Prostate gland (tissue), 2 donors: ENCODE results near the gene EID2. TPM values are rescaled to one million over a fixed set of nuclear protein-coding genes. Genes with fewer than 3 reads are reported as not detected.
A peak's percentile ranks its signal among the peaks of the same experiment; 100 is the strongest.

Experiments
- DNase-seq: peaks from one replicate; pipeline ENCODE4 v3.0.0-alpha.2; 2019; ENCODE audit warnings: low spot score
- H3K27ac ChIP-seq, 2 donors: fragments of 200-600 bp; sonication (generic); 2 replicates each; pipeline ENCODE4 v1.5.1; 2017 to 2019
- H3K27me3 ChIP-seq: fragments of 200-600 bp; sonication (generic); replicated peaks from 2 replicates; pipeline ENCODE4 v1.5.1; 2019; ENCODE audit not compliant: insufficient read depth
- H3K36me3 ChIP-seq, 2 donors: fragments of 200-600 bp; sonication (generic); 1 replicate in 1 of 2; 2 replicates in 1 of 2; pipeline versions ENCODE4 v1.5.1 to v1.8.1; 2017 to 2019
- H3K4me1 ChIP-seq: fragments of 200-600 bp; sonication (generic); replicated peaks from 2 replicates; pipeline ENCODE4 v1.5.1; 2019
- H3K4me3 ChIP-seq, 2 donors: fragments of 200-600 bp; sonication (generic); 2 replicates each; pipeline ENCODE4 v1.5.1; 2017 to 2019
- H3K9me3 ChIP-seq: fragments of 200-600 bp; sonication (generic); 2 replicates; pipeline ENCODE4 v1.5.1; 2017
- CTCF ChIP-seq, 4 experiments: fragments of 200-600 bp in 2 of 4; fragments of 450-650 bp in 2 of 4; sonication (generic) in 2 of 4; IDR thresholded peaks; 1 replicate in 3 of 4; 2 replicates in 1 of 4; pipeline ENCODE4 v1.5.1; 2016 to 2019; ENCODE audit warnings: antibody characterized with exemption in 4 of 4, mild to moderate bottlenecking in 2 of 4, moderate library complexity in 2 of 4
- POLR2A ChIP-seq: fragments of 450-650 bp; IDR thresholded peaks from one replicate; pipeline ENCODE4 v1.6.1; 2016; ENCODE audit warnings: antibody characterized with exemption, mild to moderate bottlenecking
- POLR2AphosphoS5 ChIP-seq: sonication (generic); formaldehyde crosslinking; IDR thresholded peaks from one replicate; pipeline ENCODE4 v1.6.1; 2017; ENCODE audit warnings: antibody characterized with exemption
- WGBS: methylation state at CpG from one replicate; pipeline ENCODE4 v1.1.5; 2018; 5-methylcytosine and 5-hydroxymethylcytosine counted together
- intact Hi-C: fragments of 100-400 bp; cut with DNase I; formaldehyde crosslinking; loops from one replicate; pipeline ENCODE4 v1.14.2; 2022
- total RNA-seq, 2 donors: library from RNA; depleted of rRNA; stranded (reverse); fragments of >200 nt; gene quantifications; one replicate each; pipeline ENCODE4 v1.1.0, GENCODE V29; 2016

The EID2 gene
- total RNA-seq, 2 donors from 2014 or later: 21.1 to 25.3 TPM

GRCh38 chr19:39558624-39559117, 18.7 kb upstream of the EID2 start:
- no peak overlapping the region for H3K27ac ChIP-seq
- TF ChIP-seq POLR2A (no peak), POLR2AphosphoS5 (no peak), CTCF (IDR thresholded peaks at IDR 0.05) (no peak)
- WGBS: 72% methylated on average over 6 of the region's 6 CpGs
- no peaks in the 10 kb centered on the region for H3K27me3 ChIP-seq
- no peaks in the 10 kb centered on the region for H3K9me3 ChIP-seq
- DNase-seq: no peak
- no peak overlapping the region for H3K4me3 ChIP-seq
- intact Hi-C loops: no loop called here
- H3K4me1 ChIP-seq: no peaks in the 10 kb centered on the region
- H3K36me3 ChIP-seq: no peaks in the 10 kb centered on the region

DNA sequence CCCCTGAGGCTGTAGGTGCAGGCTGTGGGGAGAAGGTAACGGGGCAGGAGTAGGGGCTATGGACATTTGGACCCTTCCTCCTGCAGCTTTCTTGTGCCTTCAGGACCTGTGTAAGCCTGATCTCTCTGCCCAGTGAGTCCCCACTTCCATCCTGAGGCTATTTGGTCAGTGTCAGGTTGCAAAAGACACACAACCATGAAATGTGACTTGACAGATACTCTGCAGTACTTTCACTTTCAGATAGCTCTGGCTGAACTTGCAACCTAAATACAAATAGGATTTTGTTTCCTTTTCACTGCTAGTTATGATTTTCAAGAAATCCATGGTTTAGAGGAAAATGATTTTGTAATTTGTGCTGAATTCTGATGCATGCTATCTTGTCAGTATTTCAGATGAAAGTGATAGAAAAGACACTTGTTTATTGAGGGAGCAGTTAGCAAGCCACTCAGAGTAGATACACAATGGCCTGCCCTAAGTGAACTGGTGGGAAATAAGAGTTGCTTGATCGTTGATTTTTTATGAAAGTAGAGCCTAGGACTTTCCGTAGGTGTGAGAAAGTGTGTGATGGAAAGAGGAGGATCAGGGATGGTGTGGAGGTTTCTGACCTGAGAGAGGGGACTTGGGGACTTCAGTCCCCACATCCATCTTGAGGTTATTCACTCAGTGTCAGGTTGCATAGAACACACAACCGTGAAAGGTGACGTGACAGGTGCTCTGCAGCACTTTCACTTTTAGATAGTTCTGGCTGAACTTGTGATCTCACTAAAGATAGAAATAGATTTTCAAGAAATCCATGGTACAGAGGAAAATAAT, 18.1 kb upstream of the EID2 start:
- Histone ChIP-seq H3K4me1 (no peaks in the 10 kb centered on the region), H3K9me3 (no peaks in the 10 kb centered on the region), H3K4me3 (no peak overlapping the region), H3K27me3 (no peaks in the 10 kb centered on the region), H3K36me3 (no peaks in the 10 kb centered on the region), H3K27ac (no peak overlapping the region)
- 29% methylated on average over 5 of the region's 5 CpGs for WGBS
- TF ChIP-seq POLR2A (no peak), POLR2AphosphoS5 (peak; percentile 67)
- intact Hi-C loops: no loop called here
- peak; percentile 30 for DNase-seq

- Histone ChIP-seq H3K36me3 (no peaks in the 10 kb centered on the region), H3K4me1 (no peaks in the 10 kb centered on the region), H3K4me3 (no peak overlapping the region), H3K27ac (no peak overlapping the region), H3K9me3 (no peaks in the 10 kb centered on the region), H3K27me3 (no peaks in the 10 kb centered on the region)
- WGBS: 73% methylated on average over 1 of the region's 1 CpG
- intact Hi-C loops: no loop called here
- DNase-seq: no peak
- TF ChIP-seq CTCF (IDR thresholded peaks at IDR 0.05) (no peak), POLR2AphosphoS5 (no peak), POLR2A (no peak)
These were observed 15.9 kb upstream of the EID2 start for GRCh38 chr19:39555883-39556282.

DNA sequence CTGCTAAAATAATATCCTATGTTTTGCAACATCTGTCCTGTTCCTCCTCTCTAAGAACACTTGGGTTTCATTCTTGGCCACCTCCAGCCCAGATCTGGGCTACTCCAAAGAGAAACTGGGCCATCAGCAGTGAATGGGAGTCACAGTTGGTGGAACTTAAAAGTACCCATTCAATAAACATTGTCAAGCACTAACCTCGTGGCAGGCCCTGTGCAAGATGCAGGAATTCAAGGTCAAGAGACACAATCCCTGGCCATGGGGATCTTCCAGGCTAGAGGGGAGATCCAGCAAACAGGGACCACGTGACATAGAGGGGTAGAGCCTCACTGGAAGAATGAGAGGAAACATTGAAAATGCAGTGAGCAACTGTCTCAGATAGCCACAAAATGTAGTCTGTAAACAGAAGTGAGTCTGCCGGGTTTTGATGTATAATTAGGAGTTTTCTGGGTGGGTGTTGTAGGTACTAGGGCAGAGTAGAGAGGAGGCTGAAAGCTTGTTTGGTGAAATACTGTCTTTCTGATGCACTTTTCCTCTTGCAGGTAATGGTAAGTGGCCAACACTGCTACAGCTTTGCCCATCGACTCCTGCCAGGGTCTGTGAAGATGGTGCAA, 14.8 kb upstream of the EID2 start:
- WGBS: 71% methylated on average over 3 of the region's 4 CpGs
- Histone ChIP-seq H3K4me1 (no peaks in the 10 kb centered on the region), H3K27me3 (no peaks in the 10 kb centered on the region), H3K27ac (no peak overlapping the region), H3K9me3 (no peaks in the 10 kb centered on the region), H3K36me3 (no peaks in the 10 kb centered on the region), H3K4me3 (no peak overlapping the region)
- no peak for DNase-seq
- TF ChIP-seq CTCF (IDR thresholded peaks at IDR 0.05): no peak
- no peak for TF ChIP-seq POLR2A
- TF ChIP-seq POLR2AphosphoS5: no peak
- intact Hi-C loops: loop anchor here (5.0 kb wide), 1 partner anchor 117 kb away; no protein-coding TSS in a partner anchor

DNA sequence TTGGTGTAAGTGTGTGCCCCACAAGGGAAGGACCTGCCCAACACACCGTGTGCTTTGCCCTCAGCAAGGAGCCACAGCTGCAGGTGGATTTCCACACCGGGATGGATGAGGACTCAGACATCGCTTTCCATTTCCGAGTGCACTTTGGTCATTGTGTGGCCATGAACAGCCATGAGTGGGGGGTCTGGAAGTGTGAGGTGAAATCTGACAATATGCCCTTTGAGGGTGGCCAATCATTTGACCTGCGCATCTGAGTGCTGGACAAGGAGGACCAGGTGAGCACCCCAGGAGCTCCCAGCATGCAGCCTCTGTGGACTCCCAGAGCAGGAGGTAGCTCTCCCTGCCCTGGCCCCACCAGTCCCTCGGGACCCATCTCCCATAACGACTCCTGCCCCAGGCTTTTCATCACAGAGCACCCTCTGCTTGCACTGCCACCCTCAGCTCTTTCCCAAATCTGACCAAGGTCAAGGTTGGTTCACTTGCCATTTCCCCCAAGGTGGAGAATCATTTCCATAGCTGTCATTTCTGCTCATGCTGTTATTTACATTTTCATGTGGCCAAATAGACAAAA, 13.2 kb upstream of the EID2 start:
- Histone ChIP-seq H3K27ac (no peak overlapping the region), H3K27me3 (no peaks in the 10 kb centered on the region), H3K9me3 (no peaks in the 10 kb centered on the region), H3K4me3 (no peak overlapping the region), H3K36me3 (no peaks in the 10 kb centered on the region), H3K4me1 (no peaks in the 10 kb centered on the region)
- 67% methylated on average over 7 of the region's 7 CpGs for WGBS
- intact Hi-C loops: loop anchor here (5.0 kb wide), 1 partner anchor 119 kb away; no protein-coding TSS in a partner anchor
- no peak for TF ChIP-seq POLR2AphosphoS5
- TF ChIP-seq CTCF (IDR thresholded peaks at IDR 0.05): no peak
- no peak for DNase-seq
